Small intestine (tissue), 16 donors: Measurements from ENCODE around the gene MAP9. TPM values are rescaled to one million over a fixed set of nuclear protein-coding genes. Genes with fewer than 3 reads are reported as not detected.
"Not testable (repeated sequence)": the region's sequence is repeated elsewhere in the genome, so short reads cannot be mapped to it uniquely, and the experiment has no call there.

Source experiments
- DNase-seq, 2 donors: peaks; one replicate each; pipeline versions ENCODE4 v3.0.0 to v3.0.0-alpha.2; 2013
- FAIRE-seq: peaks from 2 replicates; lab custom pipeline; 2012; peaks lifted over from hg19 to GRCh38; lab: Jason Lieb, UNC
- H3K27ac ChIP-seq, 3 donors: one replicate each; pipeline ENCODE4 v1.5.1; 2013; ENCODE audit warnings: low read length in 2 of 3, mild to moderate bottlenecking in 2 of 3, control low read depth in 1 of 3, inconsistent platforms in 1 of 3, low read depth in 1 of 3, moderate library complexity in 1 of 3
- H3K27me3 ChIP-seq, 3 donors: one replicate each; pipeline ENCODE4 v1.6.1; 2013; ENCODE audit warnings: low read length in 3 of 3, inconsistent platforms in 1 of 3; ENCODE audit not compliant: control insufficient read depth in 3 of 3, insufficient read depth in 3 of 3
- H3K36me3 ChIP-seq, 3 donors: one replicate each; pipeline ENCODE4 v1.6.1; 2013; ENCODE audit warnings: low read length in 3 of 3, inconsistent platforms in 1 of 3, low read depth in 1 of 3, mild to moderate bottlenecking in 1 of 3, moderate library complexity in 1 of 3; ENCODE audit not compliant: control insufficient read depth in 3 of 3, insufficient read depth in 2 of 3
- H3K4me1 ChIP-seq, 3 donors: one replicate each; pipeline ENCODE4 v1.6.1; 2013; ENCODE audit warnings: low read length in 2 of 3, inconsistent platforms in 1 of 3, low read depth in 1 of 3, mild to moderate bottlenecking in 1 of 3, moderate library complexity in 1 of 3; ENCODE audit not compliant: control insufficient read depth in 3 of 3, insufficient read depth in 2 of 3
- H3K4me3 ChIP-seq, 3 donors: one replicate each; pipeline ENCODE4 v1.5.1; 2013; ENCODE audit warnings: low read length in 3 of 3, control low read depth in 1 of 3, inconsistent platforms in 1 of 3, low read depth in 1 of 3, mild to moderate bottlenecking in 1 of 3, moderate library complexity in 1 of 3
- H3K9me3 ChIP-seq, 2 donors: one replicate each; pipeline ENCODE4 v1.6.1; 2013; ENCODE audit warnings: low read depth in 1 of 2, low read length in 1 of 2; ENCODE audit not compliant: control insufficient read depth in 2 of 2, insufficient read depth in 1 of 2
- WGBS, 3 donors: extraction: QIAGEN DNeasy Blood & Tissue Kit; methylation state at CpG; one replicate each; pipeline ENCODE4 v1.1.7; 2013; 5-methylcytosine and 5-hydroxymethylcytosine counted together
- long read RNA-seq, 10 donors: transcript quantifications; one replicate each; lab custom pipeline, GENCODE V29; 2026
- polyA plus RNA-seq, 4 donors: library from polyadenylated mRNA; stranded (reverse) in 3 of 4; unstranded in 1 of 4; fragments of 200-250 nt in 3 of 4; fragments of 120-200 nt in 1 of 4; gene quantifications; one replicate each; pipeline versions ENCODE4 v1.2.1 to v1.2.3, GENCODE V29; 2013
- donor health status: healthy with polysubstance abuse.
- donor health status: control.
- donor health status: control.
- donor health status: Bipolar disorder and iron deficiency.
- donor health status: healthy.

MAP9 gene
- polyA plus RNA-seq: 1 to 10 TPM in 2 of 4 donors, under 1 TPM in 2; 0.22 to 3.1 (median 1.5) TPM
- long read RNA-seq, donor 1: 0 reads
- long read RNA-seq, donor 2: 0 reads
- long read RNA-seq, donor 3, partial matches to known transcripts: 0 of 1 reads
- long read RNA-seq, donor 3, other reads (novel, unspliced or antisense): 0 of 1 reads
- long read RNA-seq, donor 4: 0 reads
- long read RNA-seq, donor 5: 0 reads
- long read RNA-seq, donor 6, partial matches to known transcripts: 0 of 2 reads
- long read RNA-seq, donor 6, other reads (novel, unspliced or antisense): 0 of 2 reads
- long read RNA-seq, donor 7: 0 reads
- long read RNA-seq, donor 8: 0 reads
- long read RNA-seq, donor 9, partial matches to known transcripts: 0 of 2 reads
- long read RNA-seq, donor 9, other reads (novel, unspliced or antisense): 0 of 2 reads
- long read RNA-seq, donor 10, partial matches to known transcripts: 0 of 1 reads
- long read RNA-seq, donor 10, other reads (novel, unspliced or antisense): 0 of 1 reads

- Histone ChIP-seq H3K4me3 (peak within 1 kb of the TSS; percentile 35 to 59 (median 54)), H3K27ac (peak within 1 kb of the TSS in 2 of 3 donors; percentile 3 to 57), H3K4me1 (no peaks in the 10 kb centered on the region), H3K36me3 (no peaks in the 10 kb centered on the region), H3K9me3 (no peaks in the 10 kb centered on the region), H3K27me3 (no peaks in the 10 kb centered on the region)
- FAIRE-seq: no peak
- 5 to 10% (median 10%) methylated on average over 65 to 66 of the region's 66 CpGs for WGBS, 3 donors
- DNase-seq: peak; percentile 69 to 86
Observed at GRCh38 chr4:155376387-155377268, at the start of gene MAP9. MAP9 (minus strand) TSS chr4:155376965; CDS start chr4:155375850, 1,115 bp downstream.

- WGBS, 3 donors: 83 to 90% (median 89%) methylated on average over 9 to 10 of the region's 11 CpGs
- H3K4me1 ChIP-seq, H3K4me3 ChIP-seq, FAIRE-seq, H3K27ac ChIP-seq, DNase-seq, H3K36me3 ChIP-seq, H3K27me3 ChIP-seq: not testable (repeated sequence)
- peaks cover 0 to 15% of the 10 kb centered on the region in 2 donors for H3K9me3 ChIP-seq
Observed at GRCh38 chr4:155424778-155425177, 48.0 kb upstream of the MAP9 start.

- Histone ChIP-seq H3K9me3 (peaks cover 0 to 15% of the 10 kb centered on the region in 2 donors), H3K36me3 (no peaks in the 10 kb centered on the region), H3K27ac (no peak overlapping the region), H3K4me3 (no peak overlapping the region), H3K27me3 (no peaks in the 10 kb centered on the region), H3K4me1 (no peaks in the 10 kb centered on the region)
- FAIRE-seq: no peak
- 64 to 76% (median 75%) methylated on average over 1 of the region's 1 CpG for WGBS, 3 donors
- no peak for DNase-seq
Observed at GRCh38 chr4:155423671-155424070, 46.9 kb upstream of the MAP9 start.

GRCh38 chr4:155419266-155419665 is 42.5 kb upstream of the MAP9 start:
- no peak for FAIRE-seq
- no peak for DNase-seq
- Histone ChIP-seq H3K9me3 (peaks cover 0 to 6% of the 10 kb centered on the region in 2 donors), H3K4me1 (no peaks in the 10 kb centered on the region), H3K27me3 (no peaks in the 10 kb centered on the region), H3K27ac (no peak overlapping the region), H3K4me3 (no peak overlapping the region), H3K36me3 (no peaks in the 10 kb centered on the region)
- WGBS, 3 donors: 91 to 93% (median 92%) methylated on average over 4 of the region's 4 CpGs

- H3K4me1 ChIP-seq: no peaks in the 10 kb centered on the region
- no peaks in the 10 kb centered on the region for H3K36me3 ChIP-seq
- H3K9me3 ChIP-seq: no peaks in the 10 kb centered on the region
- no peak overlapping the region for H3K4me3 ChIP-seq
- DNase-seq: no peak
- FAIRE-seq: no peak
- no peaks in the 10 kb centered on the region for H3K27me3 ChIP-seq
- no peak overlapping the region for H3K27ac ChIP-seq
Observed at GRCh38 chr4:155415662-155416061, 38.9 kb upstream of the MAP9 start.

- DNase-seq (no peak), FAIRE-seq (no peak)
- no peaks in the 10 kb centered on the region for H3K27me3 ChIP-seq
- 79 to 84% (median 83%) methylated on average over 1 of the region's 1 CpG for WGBS, 3 donors
- H3K9me3 ChIP-seq: no peaks in the 10 kb centered on the region
- H3K36me3 ChIP-seq: no peaks in the 10 kb centered on the region
- H3K4me1 ChIP-seq: no peaks in the 10 kb centered on the region
- no peak overlapping the region for H3K27ac ChIP-seq
- no peak overlapping the region for H3K4me3 ChIP-seq
Observed at GRCh38 chr4:155413451-155413850, 36.7 kb upstream of the MAP9 start.

GRCh38 chr4:155411546-155411945 is 34.8 kb upstream of the MAP9 start:
- WGBS, 3 donors: 81 to 93% (median 91%) methylated on average over 2 of the region's 2 CpGs

GRCh38 chr4:155408796-155409195 is 32.0 kb upstream of the MAP9 start:
- no peaks in the 10 kb centered on the region for H3K4me1 ChIP-seq
- H3K9me3 ChIP-seq: no peaks in the 10 kb centered on the region
- WGBS, 3 donors: 83 to 85% (median 84%) methylated on average over 1 of the region's 1 CpG
- DNase-seq (no peak), FAIRE-seq (no peak)
- H3K36me3 ChIP-seq: no peaks in the 10 kb centered on the region
- H3K4me3 ChIP-seq: no peak overlapping the region
- H3K27ac ChIP-seq: no peak overlapping the region
- H3K27me3 ChIP-seq: no peaks in the 10 kb centered on the region

More at GRCh38 chr4:155411546-155411945, 34.8 kb upstream of the MAP9 start:
- Histone ChIP-seq H3K27ac (no peak overlapping the region), H3K27me3 (no peaks in the 10 kb centered on the region), H3K4me1 (no peaks in the 10 kb centered on the region), H3K36me3 (no peaks in the 10 kb centered on the region), H3K4me3 (no peak overlapping the region), H3K9me3 (no peaks in the 10 kb centered on the region)
- DNase-seq (no peak), FAIRE-seq (no peak)
